HepG2 (cell line): ENCODE results near the gene ANAPC1. TPM values are rescaled to one million over a fixed set of nuclear protein-coding genes. Genes with fewer than 3 reads are reported as not detected.

Experiments
- CC2D1A ChIP-seq: sonication (generic); formaldehyde crosslinking; IDR thresholded peaks from 2 replicates; pipeline ENCODE4 v1.8.1; 2023; ENCODE audit warnings: mild to moderate bottlenecking, missing genetic modification reagents
- DNMT1 ChIP-seq: sonication (generic); formaldehyde crosslinking; IDR thresholded peaks from 2 replicates; pipeline ENCODE4 v1.5.1; 2020; ENCODE audit warnings: mild to moderate bottlenecking, missing genetic modification reagents
- NFKB2 ChIP-seq: sonication (generic); formaldehyde crosslinking; IDR thresholded peaks from 2 replicates; pipeline ENCODE4 v1.4.0; 2020; ENCODE audit warnings: missing genetic modification reagents, borderline replicate concordance
- NR0B2 ChIP-seq: sonication (generic); formaldehyde crosslinking; IDR thresholded peaks from 2 replicates; pipeline ENCODE4 v1.4.0; 2020; ENCODE audit warnings: mild to moderate bottlenecking, missing genetic modification reagents
- PAX8 ChIP-seq: sonication (generic); formaldehyde crosslinking; IDR thresholded peaks from 2 replicates; pipeline ENCODE4 v1.8.0; 2022; ENCODE audit warnings: mild to moderate bottlenecking, missing genetic modification reagents, borderline replicate concordance
- POLR2AphosphoS5 ChIP-seq: IDR thresholded peaks from 2 replicates; pipeline ENCODE4 v1.6.1; 2012; ENCODE audit warnings: low read depth, low read length
- POLR2G ChIP-seq: fragments of 200-400 bp; formaldehyde crosslinking; IDR thresholded peaks from 2 replicates; pipeline ENCODE4 v1.6.1; 2018; ENCODE audit warnings: mild to moderate bottlenecking, low read depth, low read length, moderate library complexity
- SALL1 ChIP-seq: sonication (generic); formaldehyde crosslinking; IDR thresholded peaks from 2 replicates; pipeline ENCODE4 v1.8.0; 2022; ENCODE audit warnings: mild to moderate bottlenecking, missing genetic modification reagents
- SIN3B ChIP-seq: fragments of 150-350 bp; IDR thresholded peaks from 2 replicates; pipeline ENCODE4 v1.6.1; 2014; ENCODE audit warnings: low read length
- U2AF1 ChIP-seq: fragments of 200-400 bp; formaldehyde crosslinking; optimal IDR thresholded peaks from 2 replicates; pipeline ENCODE3; 2017; ENCODE audit warnings: mild to moderate bottlenecking, low read depth, low read length
- ZNF468 ChIP-seq: sonication (generic); formaldehyde crosslinking; IDR thresholded peaks from 2 replicates; pipeline ENCODE4 v1.8.0; 2022; ENCODE audit warnings: mild to moderate bottlenecking, moderate library complexity, missing genetic modification reagents
- ZNF569 ChIP-seq: sonication (generic); formaldehyde crosslinking; IDR thresholded peaks from 2 replicates; pipeline ENCODE4 v1.5.0; 2020; ENCODE audit warnings: mild to moderate bottlenecking, missing genetic modification reagents, moderate library complexity, borderline replicate concordance
- ZNF800 ChIP-seq: sonication (generic); formaldehyde crosslinking; IDR thresholded peaks from 2 replicates; pipeline ENCODE4 v1.4.0; 2020; ENCODE audit warnings: missing genetic modification reagents
- ZNF850 ChIP-seq: sonication (generic); formaldehyde crosslinking; conservative IDR thresholded peaks from 2 replicates; pipeline ENCODE4 v1.9.0; 2021; ENCODE audit warnings: mild to moderate bottlenecking, missing genetic modification reagents
- polyA plus RNA-seq, 8 experiments: library from polyadenylated mRNA; depleted of rRNA in 3 of 8; stranded (reverse) in 7 of 8; unstranded in 1 of 8; fragments of >200 nt; fragmentation: Illumina TruSeq in 4 of 8; extraction: Trizol in 4 of 8; gene quantifications; 2 replicates each; pipeline versions ENCODE4 v1.2.1 to v1.2.3, GENCODE V29; 2011 to 2016; ENCODE audit warnings: low read depth in 4 of 8, missing spikeins in 1 of 8, mixed read lengths in 1 of 8; ENCODE audit not compliant: insufficient read depth in 1 of 8
- total RNA-seq, 5 experiments: library from RNA; depleted of rRNA; stranded (reverse); fragments of >200 nt; fragmentation: Illumina TruSeq; extraction: Trizol; gene quantifications; 2 replicates each; pipeline ENCODE4 v1.2.3, GENCODE V29; 2016; ENCODE audit warnings: low read depth in 1 of 5
- TF ChIP-seq, protein P1 (sequence below): sonication (generic); IDR thresholded peaks from 2 replicates; pipeline ENCODE4 v1.6.1; 2016; ENCODE audit warnings: low read depth, borderline replicate concordance
- TF ChIP-seq, protein P2 (sequence below): sonication (generic); formaldehyde crosslinking; IDR thresholded peaks from 2 replicates; pipeline ENCODE4 v1.4.0; 2020; ENCODE audit warnings: missing genetic modification reagents, borderline replicate concordance
- TF ChIP-seq, protein P3 (sequence below): IDR thresholded peaks from 2 replicates; pipeline ENCODE4 v1.6.1; 2018; ENCODE audit warnings: missing genetic modification reagents
- TF ChIP-seq, protein P4 (sequence below): IDR thresholded peaks from 2 replicates; pipeline ENCODE4 v1.6.1; 2016; ENCODE audit warnings: missing compliant biosample characterization, missing genetic modification reagents, borderline replicate concordance

Gene ANAPC1
- total and polyA plus RNA-seq, 2 of the 13 experiments (the other 11 are each of a cell fraction or from before 2014, with no cell fraction given) = 50.0 to 89.7 TPM

DNA sequence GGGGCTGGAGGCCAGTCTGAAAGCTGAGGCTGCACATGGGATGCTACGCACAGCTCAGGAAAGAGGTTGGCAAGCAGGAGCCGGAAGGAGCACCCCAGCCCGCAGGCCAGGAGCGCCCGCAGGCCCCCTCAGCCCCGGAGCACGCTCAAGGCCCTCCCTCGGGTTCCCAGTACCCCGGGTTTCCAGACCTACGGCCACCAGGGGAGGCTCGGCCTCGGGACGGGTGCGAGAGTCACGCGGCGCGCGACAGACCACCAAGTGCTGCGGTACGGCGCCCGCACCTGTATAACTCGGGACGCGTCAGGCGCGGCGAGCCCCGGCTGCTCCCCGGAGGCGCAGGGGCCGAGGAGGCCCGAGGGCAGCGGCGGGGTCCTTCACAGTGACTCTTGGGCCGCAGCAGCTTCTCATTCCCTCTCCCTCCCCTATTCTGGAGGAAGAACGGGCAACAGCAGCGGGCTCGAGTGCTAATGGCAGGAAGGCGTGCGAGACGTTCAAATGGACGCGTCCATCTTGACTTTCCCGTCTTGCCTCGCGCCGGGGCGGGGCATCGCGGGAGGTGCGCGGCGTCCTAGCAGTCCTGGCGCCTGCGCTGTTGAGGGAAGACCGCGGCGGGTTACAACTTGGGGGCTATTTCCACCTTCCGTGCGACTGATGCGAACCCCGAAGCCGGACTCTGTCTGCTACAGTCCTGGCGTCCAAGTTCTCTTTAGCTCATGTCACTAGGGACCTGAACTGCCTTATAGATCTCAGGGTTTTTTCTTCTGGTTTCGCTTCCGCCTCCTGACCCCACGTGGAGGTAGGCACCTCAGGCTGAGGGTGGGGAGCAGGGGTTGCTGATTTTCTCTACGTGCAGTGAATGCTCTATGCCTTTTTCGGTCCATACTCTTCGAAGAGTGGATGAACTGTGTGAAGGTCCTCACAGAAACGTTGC lies at the start of gene ANAPC1 (continued):
- TF ChIP-seq, protein P1, sequence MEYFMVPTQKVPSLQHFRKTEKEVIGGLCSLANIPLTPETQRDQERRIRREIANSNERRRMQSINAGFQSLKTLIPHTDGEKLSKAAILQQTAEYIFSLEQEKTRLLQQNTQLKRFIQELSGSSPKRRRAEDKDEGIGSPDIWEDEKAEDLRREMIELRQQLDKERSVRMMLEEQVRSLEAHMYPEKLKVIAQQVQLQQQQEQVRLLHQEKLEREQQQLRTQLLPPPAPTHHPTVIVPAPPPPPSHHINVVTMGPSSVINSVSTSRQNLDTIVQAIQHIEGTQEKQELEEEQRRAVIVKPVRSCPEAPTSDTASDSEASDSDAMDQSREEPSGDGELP = no peak; the same call in 1 of the 2 replicates
- TF ChIP-seq DNMT1 (CRISPR knock-in tag) (no peak), ZNF850 (0 out of 2 replicates have a peak, but pooled peaks have one; percentile 72), SIN3B (peak; percentile 89), SALL1 (peak; percentile 85), POLR2AphosphoS5 (peak; percentile 97), ZNF800 (CRISPR knock-in tag) (peak; percentile 80), U2AF1 (no peak), NR0B2 (CRISPR knock-in tag) (peak; percentile 86), ZNF468 (0 out of 2 replicates have a peak, but pooled peaks have one; percentile 33), NFKB2 (peak; percentile 94; the same call in 1 of the 2 replicates), PAX8 (peak; percentile 86; the same call in 1 of the 2 replicates), CC2D1A (CRISPR knock-in tag) (0 out of 2 replicates have a peak, but pooled peaks have one; percentile 46), POLR2G (peak; percentile 99), ZNF569 (CRISPR knock-in tag) (0 out of 2 replicates have a peak, but pooled peaks have one; percentile 35)
- TF ChIP-seq, protein P2, sequence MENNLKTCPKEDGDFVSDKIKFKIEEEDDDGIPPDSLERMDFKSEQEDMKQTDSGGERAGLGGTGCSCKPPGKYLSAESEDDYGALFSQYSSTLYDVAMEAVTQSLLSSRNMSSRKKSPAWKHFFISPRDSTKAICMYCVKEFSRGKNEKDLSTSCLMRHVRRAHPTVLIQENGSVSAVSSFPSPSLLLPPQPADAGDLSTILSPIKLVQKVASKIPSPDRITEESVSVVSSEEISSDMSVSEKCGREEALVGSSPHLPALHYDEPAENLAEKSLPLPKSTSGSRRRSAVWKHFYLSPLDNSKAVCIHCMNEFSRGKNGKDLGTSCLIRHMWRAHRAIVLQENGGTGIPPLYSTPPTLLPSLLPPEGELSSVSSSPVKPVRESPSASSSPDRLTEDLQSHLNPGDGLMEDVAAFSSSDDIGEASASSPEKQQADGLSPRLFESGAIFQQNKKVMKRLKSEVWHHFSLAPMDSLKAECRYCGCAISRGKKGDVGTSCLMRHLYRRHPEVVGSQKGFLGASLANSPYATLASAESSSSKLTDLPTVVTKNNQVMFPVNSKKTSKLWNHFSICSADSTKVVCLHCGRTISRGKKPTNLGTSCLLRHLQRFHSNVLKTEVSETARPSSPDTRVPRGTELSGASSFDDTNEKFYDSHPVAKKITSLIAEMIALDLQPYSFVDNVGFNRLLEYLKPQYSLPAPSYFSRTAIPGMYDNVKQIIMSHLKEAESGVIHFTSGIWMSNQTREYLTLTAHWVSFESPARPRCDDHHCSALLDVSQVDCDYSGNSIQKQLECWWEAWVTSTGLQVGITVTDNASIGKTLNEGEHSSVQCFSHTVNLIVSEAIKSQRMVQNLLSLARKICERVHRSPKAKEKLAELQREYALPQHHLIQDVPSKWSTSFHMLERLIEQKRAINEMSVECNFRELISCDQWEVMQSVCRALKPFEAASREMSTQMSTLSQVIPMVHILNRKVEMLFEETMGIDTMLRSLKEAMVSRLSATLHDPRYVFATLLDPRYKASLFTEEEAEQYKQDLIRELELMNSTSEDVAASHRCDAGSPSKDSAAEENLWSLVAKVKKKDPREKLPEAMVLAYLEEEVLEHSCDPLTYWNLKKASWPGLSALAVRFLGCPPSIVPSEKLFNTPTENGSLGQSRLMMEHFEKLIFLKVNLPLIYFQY (CRISPR knock-in tag) = peak; percentile 26; the same call in 1 of the 2 replicates
- TF ChIP-seq, protein P3, sequence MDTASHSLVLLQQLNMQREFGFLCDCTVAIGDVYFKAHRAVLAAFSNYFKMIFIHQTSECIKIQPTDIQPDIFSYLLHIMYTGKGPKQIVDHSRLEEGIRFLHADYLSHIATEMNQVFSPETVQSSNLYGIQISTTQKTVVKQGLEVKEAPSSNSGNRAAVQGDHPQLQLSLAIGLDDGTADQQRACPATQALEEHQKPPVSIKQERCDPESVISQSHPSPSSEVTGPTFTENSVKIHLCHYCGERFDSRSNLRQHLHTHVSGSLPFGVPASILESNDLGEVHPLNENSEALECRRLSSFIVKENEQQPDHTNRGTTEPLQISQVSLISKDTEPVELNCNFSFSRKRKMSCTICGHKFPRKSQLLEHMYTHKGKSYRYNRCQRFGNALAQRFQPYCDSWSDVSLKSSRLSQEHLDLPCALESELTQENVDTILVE (CRISPR knock-in tag) = peak; percentile 83
- TF ChIP-seq, protein P4, sequence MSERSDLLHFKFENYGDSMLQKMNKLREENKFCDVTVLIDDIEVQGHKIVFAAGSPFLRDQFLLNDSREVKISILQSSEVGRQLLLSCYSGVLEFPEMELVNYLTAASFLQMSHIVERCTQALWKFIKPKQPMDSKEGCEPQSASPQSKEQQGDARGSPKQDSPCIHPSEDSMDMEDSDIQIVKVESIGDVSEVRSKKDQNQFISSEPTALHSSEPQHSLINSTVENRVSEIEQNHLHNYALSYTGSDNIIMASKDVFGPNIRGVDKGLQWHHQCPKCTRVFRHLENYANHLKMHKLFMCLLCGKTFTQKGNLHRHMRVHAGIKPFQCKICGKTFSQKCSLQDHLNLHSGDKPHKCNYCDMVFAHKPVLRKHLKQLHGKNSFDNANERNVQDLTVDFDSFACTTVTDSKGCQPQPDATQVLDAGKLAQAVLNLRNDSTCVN (CRISPR knock-in tag) = 0 out of 2 replicates have a peak, but pooled peaks have one; percentile 84
